ENCODE data around the gene ME1.

DNA sequence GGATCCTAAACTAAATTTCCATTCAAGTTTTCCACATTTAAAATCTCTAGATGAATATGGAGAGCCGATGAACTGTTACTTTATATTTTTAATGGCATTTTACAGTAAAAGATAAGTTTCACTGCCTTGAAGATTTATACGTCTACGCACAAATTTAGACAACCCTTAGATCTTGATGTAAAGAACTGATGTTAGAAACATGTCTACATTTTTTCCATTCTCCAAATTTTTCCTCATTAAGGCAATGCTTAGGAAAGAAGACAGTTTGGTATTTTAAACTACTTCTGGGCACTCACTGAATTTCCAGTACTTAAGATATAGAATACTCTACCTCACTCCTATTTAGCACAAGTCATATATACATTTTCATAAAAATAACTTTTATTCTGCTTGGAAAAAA, 45.4 kb downstream of the ME1 start:
- TF ChIP-seq, protein P1, sequence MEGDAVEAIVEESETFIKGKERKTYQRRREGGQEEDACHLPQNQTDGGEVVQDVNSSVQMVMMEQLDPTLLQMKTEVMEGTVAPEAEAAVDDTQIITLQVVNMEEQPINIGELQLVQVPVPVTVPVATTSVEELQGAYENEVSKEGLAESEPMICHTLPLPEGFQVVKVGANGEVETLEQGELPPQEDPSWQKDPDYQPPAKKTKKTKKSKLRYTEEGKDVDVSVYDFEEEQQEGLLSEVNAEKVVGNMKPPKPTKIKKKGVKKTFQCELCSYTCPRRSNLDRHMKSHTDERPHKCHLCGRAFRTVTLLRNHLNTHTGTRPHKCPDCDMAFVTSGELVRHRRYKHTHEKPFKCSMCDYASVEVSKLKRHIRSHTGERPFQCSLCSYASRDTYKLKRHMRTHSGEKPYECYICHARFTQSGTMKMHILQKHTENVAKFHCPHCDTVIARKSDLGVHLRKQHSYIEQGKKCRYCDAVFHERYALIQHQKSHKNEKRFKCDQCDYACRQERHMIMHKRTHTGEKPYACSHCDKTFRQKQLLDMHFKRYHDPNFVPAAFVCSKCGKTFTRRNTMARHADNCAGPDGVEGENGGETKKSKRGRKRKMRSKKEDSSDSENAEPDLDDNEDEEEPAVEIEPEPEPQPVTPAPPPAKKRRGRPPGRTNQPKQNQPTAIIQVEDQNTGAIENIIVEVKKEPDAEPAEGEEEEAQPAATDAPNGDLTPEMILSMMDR (IDR thresholded peaks at IDR 0.05) = no peak
- TF ChIP-seq POLR2A (IDR thresholded peaks at IDR 0.05) = no peak

All from esophagus squamous epithelium (tissue), 4 donors.